Uterus (tissue), 2 donors: ENCODE results near the gene RSPO4.

Experiments
- CTCF ChIP-seq, 4 experiments: fragments of 200-600 bp in 2 of 4; fragments of 450-650 bp in 2 of 4; sonication (generic) in 2 of 4; IDR thresholded peaks; one replicate each; pipeline ENCODE4 v1.5.1; 2016 to 2019; ENCODE audit warnings: antibody characterized with exemption in 4 of 4, mild to moderate bottlenecking in 2 of 4, moderate library complexity in 1 of 4
- POLR2A ChIP-seq, 2 donors: fragments of 450-650 bp; IDR thresholded peaks; one replicate each; pipeline ENCODE4 v1.6.1; 2016; ENCODE audit warnings: antibody characterized with exemption in 2 of 2, mild to moderate bottlenecking in 1 of 2, moderate library complexity in 1 of 2

GRCh38 chr20:925516-925915 is 76.6 kb downstream of the RSPO4 start:
- no peak for TF ChIP-seq CTCF (IDR thresholded peaks at IDR 0.05)
- no peak for TF ChIP-seq POLR2A (IDR thresholded peaks at IDR 0.05)
